HL-60 (cell line): ENCODE measurements around the gene SYT7.

Source experiments
- DNase-seq, 2 experiments: peaks; one replicate each; pipeline ENCODE4 v3.0.0-alpha.2; 2010 to 2020; ENCODE audit warnings: low read depth in 1 of 2, low spot score in 1 of 2
- H3K27ac ChIP-seq: fragments of 250-450 bp; sonication (Bioruptor Pico); replicated peaks from 2 replicates; pipeline ENCODE4 v1.5.1; 2020; ENCODE audit warnings: mild to moderate bottlenecking, moderate library complexity
- H3K27me3 ChIP-seq: fragments of 250-450 bp; sonication (Bioruptor Pico); 2 replicates; pipeline ENCODE4 v1.5.1; 2021; ENCODE audit warnings: mild to moderate bottlenecking, moderate library complexity; ENCODE audit not compliant: insufficient read depth, poor library complexity, severe bottlenecking
- H3K4me3 ChIP-seq: replicated peaks from 2 replicates; pipeline ENCODE4 v1.5.1; 2011; ENCODE audit warnings: mild to moderate bottlenecking, control low read depth, low read length; ENCODE audit not compliant: insufficient read depth
- GABPA ChIP-seq: IDR thresholded peaks from 2 replicates; pipeline ENCODE4 v1.6.1; 2012; ENCODE audit warnings: low read depth
- POLR2AphosphoS5 ChIP-seq: IDR thresholded peaks from 2 replicates; pipeline ENCODE4 v1.6.1; 2012; ENCODE audit warnings: low read depth
- SPI1 ChIP-seq: IDR thresholded peaks from 2 replicates; pipeline ENCODE4 v1.6.1; 2012; ENCODE audit warnings: low read depth, mild to moderate bottlenecking, borderline replicate concordance
- TF ChIP-seq, protein P1 (sequence below): IDR thresholded peaks from one replicate; pipeline ENCODE4 v1.5.1; 2011; ENCODE audit warnings: low read length, control low read depth, inconsistent platforms; ENCODE audit not compliant: insufficient read depth
- TF ChIP-seq, protein P2 (sequence below): IDR thresholded peaks from 2 replicates; pipeline ENCODE4 v1.6.1; 2012; ENCODE audit warnings: low read depth; ENCODE audit not compliant: insufficient replicate concordance

Gene SYT7

DNA sequence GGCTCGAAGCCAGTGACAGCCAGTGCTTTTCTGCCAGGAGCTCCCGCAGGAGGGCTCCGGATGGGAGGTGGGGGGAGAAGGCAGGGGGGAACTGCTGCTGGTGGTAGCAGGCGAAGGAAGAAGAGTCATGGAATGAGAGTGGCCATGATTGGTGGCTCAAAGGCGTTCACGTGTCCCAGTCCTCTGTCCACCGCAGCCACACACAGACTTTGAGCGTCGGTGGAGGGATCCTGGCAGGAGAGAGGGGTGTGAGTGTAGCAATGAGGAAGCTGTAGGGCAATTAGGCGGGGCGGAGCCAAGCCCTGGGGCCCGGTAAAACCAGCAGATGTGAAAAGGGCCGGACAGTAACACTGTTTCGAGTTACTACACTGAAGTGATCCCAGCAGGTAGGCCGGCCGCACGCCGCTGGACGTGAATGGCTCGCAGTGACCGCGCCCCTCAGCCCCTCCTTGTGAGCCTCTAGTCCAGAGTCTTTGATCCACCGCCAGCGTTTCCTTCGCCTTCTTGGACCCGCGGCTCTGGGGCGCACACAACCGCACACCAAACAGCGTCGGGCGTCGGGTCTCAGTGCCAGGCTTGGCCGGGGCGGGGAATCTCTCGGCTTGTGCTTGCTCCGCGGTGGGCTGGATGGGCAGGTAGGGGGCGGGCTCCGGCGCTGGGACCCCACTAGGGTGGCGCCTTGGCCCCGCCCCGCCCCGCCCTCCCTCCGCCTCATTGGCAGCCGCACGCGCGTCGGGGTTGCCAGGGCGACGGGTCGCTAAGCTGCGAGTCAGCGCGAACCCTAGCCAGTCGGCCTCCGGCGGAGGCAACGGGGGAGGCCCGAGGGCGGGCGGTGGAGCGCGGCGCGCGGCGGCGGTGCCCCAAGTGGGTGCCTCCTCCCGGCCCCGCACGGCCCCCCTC is 72.7 kb downstream of the SYT7 start, which contains the start of gene LRRC10B:
LRRC10B (plus strand) TSS at position 788 of the 900 bp plus-strand sequence. CDS start 250 bp downstream, outside the sequence.
- H3K27me3 ChIP-seq, result peaks cover 31% of the 10 kb centered on the region
- H3K4me3 ChIP-seq, result peak within 1 kb of the TSS; percentile 10
- DNase-seq, result peak; percentile 53 to 57

DNA sequence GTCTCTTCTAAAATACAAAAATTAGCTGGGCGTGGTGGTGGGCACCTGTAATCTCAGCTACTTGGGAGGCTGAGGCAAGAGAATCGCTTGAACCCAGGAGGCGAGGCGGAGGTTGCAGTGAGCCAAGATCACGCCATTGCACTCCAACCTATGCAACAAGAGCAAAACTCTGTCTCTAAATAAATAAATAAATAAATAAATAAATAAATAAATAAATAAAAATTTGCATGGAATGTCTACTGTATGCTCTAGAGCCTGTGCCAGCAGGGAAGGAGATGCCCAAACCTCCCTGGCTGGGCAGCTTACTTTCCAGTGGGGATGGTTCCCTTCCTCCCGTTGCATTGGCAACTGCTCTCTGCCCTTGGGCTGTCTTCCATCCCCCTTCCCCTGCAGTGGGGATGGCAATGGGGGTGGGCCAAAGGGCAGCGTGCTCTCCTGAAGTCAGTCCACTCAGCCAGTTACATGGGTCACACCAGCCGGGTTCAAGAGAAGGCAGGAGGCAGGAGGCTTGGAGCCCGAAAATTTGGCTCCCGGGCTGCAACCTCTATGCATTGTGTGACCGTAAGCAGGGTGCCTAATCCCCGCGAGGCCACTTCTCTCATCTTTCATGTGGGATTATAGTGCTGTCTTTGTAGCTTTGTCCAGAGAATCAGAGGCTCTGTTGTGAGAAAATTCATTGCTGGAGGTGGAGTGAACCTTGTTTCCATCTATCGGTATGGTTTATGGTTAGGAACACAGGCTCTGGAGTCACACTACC is 73.7 kb downstream of the SYT7 start:
- Histone ChIP-seq H3K4me3 (no peak overlapping the region), H3K27ac (no peak overlapping the region), H3K27me3 (peaks cover 31% of the 10 kb centered on the region)
- TF ChIP-seq SPI1 (no peak), GABPA (no peak), POLR2AphosphoS5 (no peak)
- TF ChIP-seq, protein P1, sequence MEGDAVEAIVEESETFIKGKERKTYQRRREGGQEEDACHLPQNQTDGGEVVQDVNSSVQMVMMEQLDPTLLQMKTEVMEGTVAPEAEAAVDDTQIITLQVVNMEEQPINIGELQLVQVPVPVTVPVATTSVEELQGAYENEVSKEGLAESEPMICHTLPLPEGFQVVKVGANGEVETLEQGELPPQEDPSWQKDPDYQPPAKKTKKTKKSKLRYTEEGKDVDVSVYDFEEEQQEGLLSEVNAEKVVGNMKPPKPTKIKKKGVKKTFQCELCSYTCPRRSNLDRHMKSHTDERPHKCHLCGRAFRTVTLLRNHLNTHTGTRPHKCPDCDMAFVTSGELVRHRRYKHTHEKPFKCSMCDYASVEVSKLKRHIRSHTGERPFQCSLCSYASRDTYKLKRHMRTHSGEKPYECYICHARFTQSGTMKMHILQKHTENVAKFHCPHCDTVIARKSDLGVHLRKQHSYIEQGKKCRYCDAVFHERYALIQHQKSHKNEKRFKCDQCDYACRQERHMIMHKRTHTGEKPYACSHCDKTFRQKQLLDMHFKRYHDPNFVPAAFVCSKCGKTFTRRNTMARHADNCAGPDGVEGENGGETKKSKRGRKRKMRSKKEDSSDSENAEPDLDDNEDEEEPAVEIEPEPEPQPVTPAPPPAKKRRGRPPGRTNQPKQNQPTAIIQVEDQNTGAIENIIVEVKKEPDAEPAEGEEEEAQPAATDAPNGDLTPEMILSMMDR, result no peak
- TF ChIP-seq, protein P2, sequence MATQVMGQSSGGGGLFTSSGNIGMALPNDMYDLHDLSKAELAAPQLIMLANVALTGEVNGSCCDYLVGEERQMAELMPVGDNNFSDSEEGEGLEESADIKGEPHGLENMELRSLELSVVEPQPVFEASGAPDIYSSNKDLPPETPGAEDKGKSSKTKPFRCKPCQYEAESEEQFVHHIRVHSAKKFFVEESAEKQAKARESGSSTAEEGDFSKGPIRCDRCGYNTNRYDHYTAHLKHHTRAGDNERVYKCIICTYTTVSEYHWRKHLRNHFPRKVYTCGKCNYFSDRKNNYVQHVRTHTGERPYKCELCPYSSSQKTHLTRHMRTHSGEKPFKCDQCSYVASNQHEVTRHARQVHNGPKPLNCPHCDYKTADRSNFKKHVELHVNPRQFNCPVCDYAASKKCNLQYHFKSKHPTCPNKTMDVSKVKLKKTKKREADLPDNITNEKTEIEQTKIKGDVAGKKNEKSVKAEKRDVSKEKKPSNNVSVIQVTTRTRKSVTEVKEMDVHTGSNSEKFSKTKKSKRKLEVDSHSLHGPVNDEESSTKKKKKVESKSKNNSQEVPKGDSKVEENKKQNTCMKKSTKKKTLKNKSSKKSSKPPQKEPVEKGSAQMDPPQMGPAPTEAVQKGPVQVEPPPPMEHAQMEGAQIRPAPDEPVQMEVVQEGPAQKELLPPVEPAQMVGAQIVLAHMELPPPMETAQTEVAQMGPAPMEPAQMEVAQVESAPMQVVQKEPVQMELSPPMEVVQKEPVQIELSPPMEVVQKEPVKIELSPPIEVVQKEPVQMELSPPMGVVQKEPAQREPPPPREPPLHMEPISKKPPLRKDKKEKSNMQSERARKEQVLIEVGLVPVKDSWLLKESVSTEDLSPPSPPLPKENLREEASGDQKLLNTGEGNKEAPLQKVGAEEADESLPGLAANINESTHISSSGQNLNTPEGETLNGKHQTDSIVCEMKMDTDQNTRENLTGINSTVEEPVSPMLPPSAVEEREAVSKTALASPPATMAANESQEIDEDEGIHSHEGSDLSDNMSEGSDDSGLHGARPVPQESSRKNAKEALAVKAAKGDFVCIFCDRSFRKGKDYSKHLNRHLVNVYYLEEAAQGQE, result no peak
- DNase-seq, result no peak

More for the DNA sequence above, 72.7 kb downstream of the SYT7 start, which contains the start of gene LRRC10B:
- no peak within 1 kb of the TSS for H3K27ac ChIP-seq
- TF ChIP-seq SPI1 (no peak), POLR2AphosphoS5 (no peak), GABPA (no peak)
- TF ChIP-seq, protein P1, result no peak
- TF ChIP-seq, protein P2, result no peak

DNA sequence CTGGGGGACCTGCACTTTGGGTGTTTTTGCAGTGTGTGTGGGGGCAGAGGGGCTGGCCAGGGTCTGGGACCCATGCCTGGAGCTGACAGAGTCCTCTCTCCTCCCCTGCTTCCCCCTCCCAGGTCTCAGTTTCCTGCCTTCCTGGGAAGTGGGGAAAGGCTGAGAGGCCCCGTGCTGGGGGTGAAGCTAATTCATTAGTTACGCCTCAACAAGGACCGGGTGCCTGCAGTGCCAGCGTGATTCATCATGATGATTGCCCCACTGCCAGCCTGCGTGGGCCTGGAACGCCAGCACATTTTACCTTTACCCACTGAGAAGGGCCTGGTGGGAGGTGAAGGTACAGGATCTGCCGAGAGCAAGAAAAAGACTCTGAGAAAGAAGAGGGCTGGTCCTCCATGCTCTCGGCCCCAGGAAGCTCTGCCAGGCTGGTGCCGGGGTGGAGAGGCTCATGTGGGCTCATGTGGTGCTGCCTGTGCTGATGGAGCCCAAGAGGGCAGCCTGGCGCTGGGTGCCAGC is 75.2 kb downstream of the SYT7 start:
- H3K27ac ChIP-seq, result no peak overlapping the region
- H3K27me3 ChIP-seq, result peaks cover 31% of the 10 kb centered on the region
- no peak for DNase-seq
- TF ChIP-seq SPI1, result no peak
- TF ChIP-seq, protein P1, result no peak
- no peak for TF ChIP-seq POLR2AphosphoS5
- TF ChIP-seq, protein P2, result no peak
- TF ChIP-seq GABPA, result no peak
- H3K4me3 ChIP-seq, result no peak overlapping the region
